Hepatocyte (in vitro differentiated cells): ENCODE results near the gene PLP1.

Source experiments
- EZH2 ChIP-seq: fragments of 200-600 bp; sonication (generic); IDR thresholded peaks from 2 replicates; pipeline ENCODE4 v1.6.1; 2016; ENCODE audit warnings: antibody characterized with exemption, mild to moderate bottlenecking, borderline replicate concordance
- EZH2phosphoT487 ChIP-seq: fragments of 200-600 bp; sonication (generic); IDR thresholded peaks from one replicate; pipeline ENCODE4 v1.6.1; 2018; ENCODE audit warnings: antibody characterized with exemption, mild to moderate bottlenecking, low read depth, moderate library complexity; ENCODE audit not compliant: unreplicated experiment, severe bottlenecking
- TF ChIP-seq, protein P1 (sequence below): fragments of 200-600 bp; sonication (generic); IDR thresholded peaks from 2 replicates; pipeline ENCODE4 v1.5.1; 2016; ENCODE audit warnings: antibody characterized with exemption, mild to moderate bottlenecking; ENCODE audit not compliant: poor library complexity

- TF ChIP-seq, protein P1, sequence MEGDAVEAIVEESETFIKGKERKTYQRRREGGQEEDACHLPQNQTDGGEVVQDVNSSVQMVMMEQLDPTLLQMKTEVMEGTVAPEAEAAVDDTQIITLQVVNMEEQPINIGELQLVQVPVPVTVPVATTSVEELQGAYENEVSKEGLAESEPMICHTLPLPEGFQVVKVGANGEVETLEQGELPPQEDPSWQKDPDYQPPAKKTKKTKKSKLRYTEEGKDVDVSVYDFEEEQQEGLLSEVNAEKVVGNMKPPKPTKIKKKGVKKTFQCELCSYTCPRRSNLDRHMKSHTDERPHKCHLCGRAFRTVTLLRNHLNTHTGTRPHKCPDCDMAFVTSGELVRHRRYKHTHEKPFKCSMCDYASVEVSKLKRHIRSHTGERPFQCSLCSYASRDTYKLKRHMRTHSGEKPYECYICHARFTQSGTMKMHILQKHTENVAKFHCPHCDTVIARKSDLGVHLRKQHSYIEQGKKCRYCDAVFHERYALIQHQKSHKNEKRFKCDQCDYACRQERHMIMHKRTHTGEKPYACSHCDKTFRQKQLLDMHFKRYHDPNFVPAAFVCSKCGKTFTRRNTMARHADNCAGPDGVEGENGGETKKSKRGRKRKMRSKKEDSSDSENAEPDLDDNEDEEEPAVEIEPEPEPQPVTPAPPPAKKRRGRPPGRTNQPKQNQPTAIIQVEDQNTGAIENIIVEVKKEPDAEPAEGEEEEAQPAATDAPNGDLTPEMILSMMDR, result no peak
- TF ChIP-seq EZH2phosphoT487 (no peak), EZH2 (no peak)
Observed at GRCh38 chrX:103730796-103731493, 45.7 kb upstream of the PLP1 start.
